A673 (cell line): ENCODE measurements around the gene LRRTM1.
A peak's percentile ranks its signal among the peaks of the same experiment; 100 is the strongest.

ENCODE experiments used
- EZH2 ChIP-seq: fragments of 200-600 bp; sonication (generic); IDR thresholded peaks from 2 replicates; pipeline ENCODE4 v1.6.1; 2017; ENCODE audit warnings: borderline replicate concordance, low read depth, mild to moderate bottlenecking, mixed read lengths, antibody characterized with exemption, low read length; ENCODE audit not compliant: poor library complexity, severe bottlenecking
- TF ChIP-seq, protein P1 (sequence below): fragments of 300-800, 200-600 bp; sonication (generic); conservative IDR thresholded peaks from 2 replicates; pipeline ENCODE4 v1.5.1; 2017; ENCODE audit warnings: low read depth, mild to moderate bottlenecking, antibody characterized with exemption, low read length, moderate library complexity, mixed read lengths

DNA sequence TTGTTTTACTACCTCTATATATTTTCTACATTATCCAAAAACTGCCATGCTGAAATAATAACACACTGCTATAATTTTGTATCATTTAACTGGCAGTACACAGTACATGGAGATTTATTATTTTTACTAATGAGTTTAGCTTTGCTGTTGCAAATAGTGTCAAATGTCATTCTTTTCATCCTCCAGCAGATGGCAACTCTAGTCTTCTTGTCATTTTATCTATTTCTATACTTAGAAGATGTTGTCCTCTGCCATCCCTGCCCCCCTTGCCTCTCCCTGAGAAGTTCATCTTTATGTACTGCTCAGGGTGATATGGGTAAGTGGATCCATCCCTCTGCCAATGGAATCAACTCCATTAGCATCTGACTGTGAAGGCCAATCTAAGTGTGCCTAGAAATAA lies 21.7 kb upstream of the LRRTM1 start:
- TF ChIP-seq, protein P1, sequence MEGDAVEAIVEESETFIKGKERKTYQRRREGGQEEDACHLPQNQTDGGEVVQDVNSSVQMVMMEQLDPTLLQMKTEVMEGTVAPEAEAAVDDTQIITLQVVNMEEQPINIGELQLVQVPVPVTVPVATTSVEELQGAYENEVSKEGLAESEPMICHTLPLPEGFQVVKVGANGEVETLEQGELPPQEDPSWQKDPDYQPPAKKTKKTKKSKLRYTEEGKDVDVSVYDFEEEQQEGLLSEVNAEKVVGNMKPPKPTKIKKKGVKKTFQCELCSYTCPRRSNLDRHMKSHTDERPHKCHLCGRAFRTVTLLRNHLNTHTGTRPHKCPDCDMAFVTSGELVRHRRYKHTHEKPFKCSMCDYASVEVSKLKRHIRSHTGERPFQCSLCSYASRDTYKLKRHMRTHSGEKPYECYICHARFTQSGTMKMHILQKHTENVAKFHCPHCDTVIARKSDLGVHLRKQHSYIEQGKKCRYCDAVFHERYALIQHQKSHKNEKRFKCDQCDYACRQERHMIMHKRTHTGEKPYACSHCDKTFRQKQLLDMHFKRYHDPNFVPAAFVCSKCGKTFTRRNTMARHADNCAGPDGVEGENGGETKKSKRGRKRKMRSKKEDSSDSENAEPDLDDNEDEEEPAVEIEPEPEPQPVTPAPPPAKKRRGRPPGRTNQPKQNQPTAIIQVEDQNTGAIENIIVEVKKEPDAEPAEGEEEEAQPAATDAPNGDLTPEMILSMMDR, result peak; percentile 44; the same call in 1 of the 2 replicates
- no peak for TF ChIP-seq EZH2
